ENCODE results near the gene ABCE1. TPM values are rescaled to one million over a fixed set of nuclear protein-coding genes. Genes with fewer than 3 reads are reported as not detected.

Gene ABCE1
- total and polyA plus RNA-seq, 2 experiments from 2014 or later: 70.3 to 185 TPM

- H3K9me3 Mint-ChIP-seq: no peaks in the 10 kb centered on the region
- DNase-seq (ENCODE audit: low spot score): no peak
- H3K4me1 Mint-ChIP-seq: peaks cover 13% of the 10 kb centered on the region
- Histone ChIP-seq H2AFZ (no peak overlapping the region), H3K27ac (ENCODE audit: low read depth) (no peak overlapping the region), H3K79me2 (replicated peaks; ENCODE audit: insufficient read depth) (peaks cover 9% of the 10 kb centered on the region), H3K9me2 (ENCODE audit: insufficient read depth) (no peaks in the 10 kb centered on the region), H3K4me2 (no peak overlapping the region), H3K4me3 (no peak overlapping the region), H4K20me1 (replicated peaks; ENCODE audit: insufficient read depth) (peaks cover 3% of the 10 kb centered on the region; the same call in 1 of the 2 replicates), H3K36me3 (ENCODE audit: insufficient read depth) (no peaks in the 10 kb centered on the region), H3F3A (replicated peaks; ENCODE audit: low read depth) (no peaks in the 10 kb centered on the region), H3K27me3 (ENCODE audit: insufficient read depth) (no peaks in the 10 kb centered on the region), H3K4me1 (ENCODE audit: insufficient read depth) (peaks cover 6% of the 10 kb centered on the region)
- peaks cover 6% of the 10 kb centered on the region for H3K36me3 Mint-ChIP-seq (ENCODE audit: low read depth)
- TF ChIP-seq NANOG (IDR thresholded peaks at IDR 0.05; ENCODE audit: borderline replicate concordance) (no peak), ZNF462 (CRISPR knock-in tag; IDR thresholded peaks at IDR 0.05) (no peak), CREB1 (CRISPR knock-in tag; IDR thresholded peaks at IDR 0.05; ENCODE audit: low read depth) (no peak), EZH2 (IDR thresholded peaks at IDR 0.05; ENCODE audit: low read depth, unreplicated experiment) (no peak), POLR2AphosphoS5 (IDR thresholded peaks at IDR 0.05; ENCODE audit: low read depth) (no peak), JUNB (IDR thresholded peaks at IDR 0.05; ENCODE audit: unreplicated experiment) (no peak), ZNF331 (CRISPR knock-in tag; IDR thresholded peaks at IDR 0.05; ENCODE audit: low read depth) (no peak), ZNF114 (CRISPR knock-in tag; IDR thresholded peaks at IDR 0.05) (no peak), STAT1 (IDR thresholded peaks at IDR 0.05; ENCODE audit: unreplicated experiment) (no peak), EZH2phosphoT487 (IDR thresholded peaks at IDR 0.05; ENCODE audit: unreplicated experiment) (no peak)
- TF ChIP-seq, protein P1, sequence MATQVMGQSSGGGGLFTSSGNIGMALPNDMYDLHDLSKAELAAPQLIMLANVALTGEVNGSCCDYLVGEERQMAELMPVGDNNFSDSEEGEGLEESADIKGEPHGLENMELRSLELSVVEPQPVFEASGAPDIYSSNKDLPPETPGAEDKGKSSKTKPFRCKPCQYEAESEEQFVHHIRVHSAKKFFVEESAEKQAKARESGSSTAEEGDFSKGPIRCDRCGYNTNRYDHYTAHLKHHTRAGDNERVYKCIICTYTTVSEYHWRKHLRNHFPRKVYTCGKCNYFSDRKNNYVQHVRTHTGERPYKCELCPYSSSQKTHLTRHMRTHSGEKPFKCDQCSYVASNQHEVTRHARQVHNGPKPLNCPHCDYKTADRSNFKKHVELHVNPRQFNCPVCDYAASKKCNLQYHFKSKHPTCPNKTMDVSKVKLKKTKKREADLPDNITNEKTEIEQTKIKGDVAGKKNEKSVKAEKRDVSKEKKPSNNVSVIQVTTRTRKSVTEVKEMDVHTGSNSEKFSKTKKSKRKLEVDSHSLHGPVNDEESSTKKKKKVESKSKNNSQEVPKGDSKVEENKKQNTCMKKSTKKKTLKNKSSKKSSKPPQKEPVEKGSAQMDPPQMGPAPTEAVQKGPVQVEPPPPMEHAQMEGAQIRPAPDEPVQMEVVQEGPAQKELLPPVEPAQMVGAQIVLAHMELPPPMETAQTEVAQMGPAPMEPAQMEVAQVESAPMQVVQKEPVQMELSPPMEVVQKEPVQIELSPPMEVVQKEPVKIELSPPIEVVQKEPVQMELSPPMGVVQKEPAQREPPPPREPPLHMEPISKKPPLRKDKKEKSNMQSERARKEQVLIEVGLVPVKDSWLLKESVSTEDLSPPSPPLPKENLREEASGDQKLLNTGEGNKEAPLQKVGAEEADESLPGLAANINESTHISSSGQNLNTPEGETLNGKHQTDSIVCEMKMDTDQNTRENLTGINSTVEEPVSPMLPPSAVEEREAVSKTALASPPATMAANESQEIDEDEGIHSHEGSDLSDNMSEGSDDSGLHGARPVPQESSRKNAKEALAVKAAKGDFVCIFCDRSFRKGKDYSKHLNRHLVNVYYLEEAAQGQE (IDR thresholded peaks at IDR 0.05; ENCODE audit: unreplicated experiment): no peak
- TF ChIP-seq, protein P2, sequence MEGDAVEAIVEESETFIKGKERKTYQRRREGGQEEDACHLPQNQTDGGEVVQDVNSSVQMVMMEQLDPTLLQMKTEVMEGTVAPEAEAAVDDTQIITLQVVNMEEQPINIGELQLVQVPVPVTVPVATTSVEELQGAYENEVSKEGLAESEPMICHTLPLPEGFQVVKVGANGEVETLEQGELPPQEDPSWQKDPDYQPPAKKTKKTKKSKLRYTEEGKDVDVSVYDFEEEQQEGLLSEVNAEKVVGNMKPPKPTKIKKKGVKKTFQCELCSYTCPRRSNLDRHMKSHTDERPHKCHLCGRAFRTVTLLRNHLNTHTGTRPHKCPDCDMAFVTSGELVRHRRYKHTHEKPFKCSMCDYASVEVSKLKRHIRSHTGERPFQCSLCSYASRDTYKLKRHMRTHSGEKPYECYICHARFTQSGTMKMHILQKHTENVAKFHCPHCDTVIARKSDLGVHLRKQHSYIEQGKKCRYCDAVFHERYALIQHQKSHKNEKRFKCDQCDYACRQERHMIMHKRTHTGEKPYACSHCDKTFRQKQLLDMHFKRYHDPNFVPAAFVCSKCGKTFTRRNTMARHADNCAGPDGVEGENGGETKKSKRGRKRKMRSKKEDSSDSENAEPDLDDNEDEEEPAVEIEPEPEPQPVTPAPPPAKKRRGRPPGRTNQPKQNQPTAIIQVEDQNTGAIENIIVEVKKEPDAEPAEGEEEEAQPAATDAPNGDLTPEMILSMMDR (conservative IDR thresholded peaks at IDR 0.05; ENCODE audit: low read depth in 2 of 2): no peak
- TF ChIP-seq, protein P3, sequence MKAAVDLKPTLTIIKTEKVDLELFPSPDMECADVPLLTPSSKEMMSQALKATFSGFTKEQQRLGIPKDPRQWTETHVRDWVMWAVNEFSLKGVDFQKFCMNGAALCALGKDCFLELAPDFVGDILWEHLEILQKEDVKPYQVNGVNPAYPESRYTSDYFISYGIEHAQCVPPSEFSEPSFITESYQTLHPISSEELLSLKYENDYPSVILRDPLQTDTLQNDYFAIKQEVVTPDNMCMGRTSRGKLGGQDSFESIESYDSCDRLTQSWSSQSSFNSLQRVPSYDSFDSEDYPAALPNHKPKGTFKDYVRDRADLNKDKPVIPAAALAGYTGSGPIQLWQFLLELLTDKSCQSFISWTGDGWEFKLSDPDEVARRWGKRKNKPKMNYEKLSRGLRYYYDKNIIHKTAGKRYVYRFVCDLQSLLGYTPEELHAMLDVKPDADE (IDR thresholded peaks at IDR 0.05): no peak
- no peak overlapping the region for H3K4me3 Mint-ChIP-seq
- H3K27me3 Mint-ChIP-seq (ENCODE audit: insufficient read depth, low read depth, poor library complexity): no peaks in the 10 kb centered on the region
- no peak for ATAC-seq
- no peak overlapping the region for H3K27ac Mint-ChIP-seq
These were observed 26.6 kb upstream of the ABCE1 start for GRCh38 chr4:145071560-145071959.
